Activated CD4-positive, alpha-beta T cell treated with anti-CD3 and anti-CD28 coated beads for 4 hours (primary cell): ENCODE data around the gene GIPC2.
"Not testable (repeated sequence)": the region's sequence is repeated elsewhere in the genome, so short reads cannot be mapped to it uniquely, and the experiment has no call there.

ENCODE experiments used
- DNase-seq, 2 donors: peaks; one replicate each; pipeline ENCODE4 v3.0.0-alpha.2; 2020

The GIPC2 gene

GRCh38 chr1:78070210-78070609 lies 24.4 kb downstream of the GIPC2 start:
- DNase-seq: no peak

- DNase-seq: no peak
These were observed 25.0 kb downstream of the GIPC2 start for GRCh38 chr1:78070758-78071157.

- no peak for DNase-seq
These were observed 25.9 kb downstream of the GIPC2 start for GRCh38 chr1:78071696-78072095.

- no peak for DNase-seq
These were observed 26.4 kb downstream of the GIPC2 start for GRCh38 chr1:78072216-78072615.

- no peak for DNase-seq
These were observed 27.7 kb downstream of the GIPC2 start for GRCh38 chr1:78073441-78073840.

GRCh38 chr1:78075621-78076020 lies 29.9 kb downstream of the GIPC2 start:
- no peak for DNase-seq

GRCh38 chr1:78078358-78078757 lies 32.6 kb downstream of the GIPC2 start:
- DNase-seq: no peak

GRCh38 chr1:78079580-78079979 lies 33.8 kb downstream of the GIPC2 start:
- DNase-seq: no peak

- no peak for DNase-seq
These were observed 35.0 kb downstream of the GIPC2 start for GRCh38 chr1:78080767-78081166.

GRCh38 chr1:78081980-78082860 lies 36.5 kb downstream of the GIPC2 start:
- DNase-seq: no peak

GRCh38 chr1:78084639-78085038 lies 38.9 kb downstream of the GIPC2 start:
- DNase-seq: not testable (repeated sequence)

GRCh38 chr1:78086697-78087096 lies 40.9 kb downstream of the GIPC2 start:
- DNase-seq: no peak

- DNase-seq: no peak
These were observed 42.2 kb downstream of the GIPC2 start for GRCh38 chr1:78088015-78088414.

- DNase-seq: no peak
These were observed 42.7 kb downstream of the GIPC2 start for GRCh38 chr1:78088486-78088885.

- no peak for DNase-seq
These were observed 43.2 kb downstream of the GIPC2 start for GRCh38 chr1:78089010-78089409.

- no peak for DNase-seq
These were observed 44.8 kb downstream of the GIPC2 start for GRCh38 chr1:78090472-78091133.

- DNase-seq: no peak
These were observed 45.5 kb downstream of the GIPC2 start for GRCh38 chr1:78091215-78091813.

GRCh38 chr1:78091886-78092285 lies 46.1 kb downstream of the GIPC2 start:
- no peak for DNase-seq

- DNase-seq: no peak
These were observed 46.9 kb downstream of the GIPC2 start for GRCh38 chr1:78092643-78093042.

GRCh38 chr1:78093560-78093959 lies 47.8 kb downstream of the GIPC2 start:
- no peak for DNase-seq

GRCh38 chr1:78094639-78095038 lies 48.9 kb downstream of the GIPC2 start:
- DNase-seq: no peak

- no peak for DNase-seq
These were observed 49.8 kb downstream of the GIPC2 start for GRCh38 chr1:78095593-78095992.

- DNase-seq: no peak
These were observed 50.3 kb downstream of the GIPC2 start for GRCh38 chr1:78096017-78096416.

- no peak for DNase-seq
These were observed 51.2 kb downstream of the GIPC2 start for GRCh38 chr1:78096976-78097375.
